COR-L47 (cell line): Measurements from ENCODE around the gene SLC30A2.
A peak's percentile ranks its signal among the peaks of the same experiment; 100 is the strongest.

Source experiments
- DNase-seq: peaks from one replicate; lab custom pipeline; 2025; lab: John Stamatoyannopoulos, UW

The SLC30A2 gene

GRCh38 chr1:26038904-26039303 lies 7.0 kb downstream of the SLC30A2 start:
- DNase-seq, result no peak

- DNase-seq, result no peak
Measured at GRCh38 chr1:26038477-26038876, 7.4 kb downstream of the SLC30A2 start.

- DNase-seq, result no peak
Measured at GRCh38 chr1:26037904-26038303, 8.0 kb downstream of the SLC30A2 start.

- no peak for DNase-seq
Measured at GRCh38 chr1:26036756-26037281, 9.1 kb downstream of the SLC30A2 start.

GRCh38 chr1:26035959-26036755 lies 9.8 kb downstream of the SLC30A2 start:
- peak; percentile 61 for DNase-seq

- peak; percentile 89 for DNase-seq
Measured at GRCh38 chr1:26035203-26035958, 10.5 kb downstream of the SLC30A2 start.

GRCh38 chr1:26034504-26035202 lies 11.3 kb downstream of the SLC30A2 start:
- DNase-seq, result no peak

GRCh38 chr1:26032656-26033357 lies 13.1 kb downstream of the SLC30A2 start:
- DNase-seq, result no peak

- DNase-seq, result no peak
Measured at GRCh38 chr1:26031611-26032220, 14.2 kb downstream of the SLC30A2 start.

- DNase-seq, result no peak
Measured at GRCh38 chr1:26031196-26031595, 14.7 kb downstream of the SLC30A2 start.

GRCh38 chr1:26029864-26030481 lies 15.9 kb downstream of the SLC30A2 start:
- no peak for DNase-seq

- DNase-seq, result no peak
Measured at GRCh38 chr1:26029054-26029863, 16.7 kb downstream of the SLC30A2 start.

- DNase-seq, result no peak
Measured at GRCh38 chr1:26028490-26028980, 17.4 kb downstream of the SLC30A2 start.

GRCh38 chr1:26027716-26028489 lies 18.0 kb downstream of the SLC30A2 start:
- no peak for DNase-seq

GRCh38 chr1:26025517-26025916 lies 20.4 kb downstream of the SLC30A2 start:
- DNase-seq, result no peak

GRCh38 chr1:26025060-26025459 lies 20.9 kb downstream of the SLC30A2 start:
- no peak for DNase-seq

GRCh38 chr1:26023826-26024225 lies 22.1 kb downstream of the SLC30A2 start:
- no peak for DNase-seq

GRCh38 chr1:26023009-26023408 lies 22.9 kb downstream of the SLC30A2 start:
- no peak for DNase-seq

GRCh38 chr1:26022404-26022779 lies 23.5 kb downstream of the SLC30A2 start:
- DNase-seq, result no peak
